ENCODE data around the gene RTTN. TPM values are rescaled to one million over a fixed set of nuclear protein-coding genes. Genes with fewer than 3 reads are reported as not detected.

The RTTN gene
- total and polyA plus RNA-seq, 2 of the 4 experiments (the other 2 are of a cell fraction): 5.8 to 19.9 TPM

GRCh38 chr18:70151614-70152013 lies 53.9 kb downstream of the RTTN start:
- H2AK9ac ChIP-seq (replicated peaks; ENCODE audit: low read depth, low read length, poor library complexity): no peak overlapping the region
- intact Hi-C loops (cut with micrococcal nuclease) (no loop called here), dilution Hi-C loops (cut with HindIII; ENCODE audit: low sequenced_read_pairs, unreplicated experiment) (no loop called here), in situ Hi-C loops (cut with MboI; ENCODE audit: low sequenced_read_pairs) (no loop called here)
- no peak overlapping the region for H3K4me3 ChIP-seq (ENCODE audit: insufficient read depth, low read depth, low read length)
- no peak overlapping the region for H3K56ac ChIP-seq (ENCODE audit: extremely low read depth, insufficient read depth, low read length)
- H3K9ac ChIP-seq (ENCODE audit: low read depth, low read length): no peak overlapping the region
- no peak overlapping the region for H3K27ac ChIP-seq (ENCODE audit: insufficient read depth, low read length)
- DNase-seq (no peak), ATAC-seq (ENCODE audit: low read depth) (no peak)
- H2BK20ac ChIP-seq (ENCODE audit: low read depth, low read length): peak overlapping the region; percentile 79
- no peaks in the 10 kb centered on the region for H4K20me1 ChIP-seq (ENCODE audit: insufficient read depth, low read length)
- H2BK120ac ChIP-seq (ENCODE audit: low read depth, low read length): peak overlapping the region; percentile 74
- TF ChIP-seq MAZ (IDR thresholded peaks at IDR 0.05; ENCODE audit: borderline replicate concordance, low read depth, low read length) (no peak), CTCF (conservative IDR thresholded peaks at IDR 0.05; ENCODE audit: low read depth, low read length) (no peak), POLR2A (IDR thresholded peaks at IDR 0.05; ENCODE audit: low read depth, low read length) (no peak)
- no peaks in the 10 kb centered on the region for H3K9me3 ChIP-seq (ENCODE audit: control insufficient read depth, insufficient read depth, low read length)
- H3K14ac ChIP-seq (replicated peaks; ENCODE audit: low read depth, low read length): peak overlapping the region; percentile 33; the same call in 1 of the 2 replicates
- peak overlapping the region; percentile 8; the same call in 1 of the 3 replicates for H2BK15ac ChIP-seq (ENCODE audit: low read depth, low read length)
- H3K27me3 ChIP-seq (ENCODE audit: control insufficient read depth, insufficient read depth, low read length): no peaks in the 10 kb centered on the region
- peaks cover 6% of the 10 kb centered on the region; the same call in 1 of the 2 replicates for H3K9me1 ChIP-seq (ENCODE audit: insufficient read depth, low read length)
- WGBS, 2 experiments (ENCODE audit: extremely low coverage in 2 of 2, insufficient read length in 1 of 2): 85% methylated on average over 3 of the region's 3 CpGs; no CpG with 5 or more reads in 1 of the 2 experiments
- H2AK5ac ChIP-seq (ENCODE audit: low read depth, low read length): peak overlapping the region; percentile 47; the same call in 1 of the 2 replicates
- peak overlapping the region; percentile 23; the same call in 1 of the 2 replicates for H3K23ac ChIP-seq (ENCODE audit: low read depth, low read length)
- H2AFZ ChIP-seq (replicated peaks; ENCODE audit: low read length, poor library complexity): peak overlapping the region; percentile 47
- peaks cover 5 to 10% of the 10 kb centered on the region in 2 experiments; a peak in 3 of 4 replicates for H3K79me1 ChIP-seq (ENCODE audit: low read depth in 1 of 2, low read length in 2 of 2)
- H3K4ac ChIP-seq (ENCODE audit: low read depth, low read length): peak overlapping the region; percentile 58
- peak overlapping the region in 1 of 2 experiments; percentile 32; a peak in 1 of 4 replicates for H4K8ac ChIP-seq (ENCODE audit: low read depth in 2 of 2, low read length in 2 of 2)
- H3K4me1 ChIP-seq (ENCODE audit: control insufficient read depth, insufficient read depth, low read length): peaks cover 2% of the 10 kb centered on the region; the same call in 1 of the 2 replicates
- BruUV-seq (replicated peaks): no TSS peak
- CTCF ChIA-PET: no interaction called here
- peak overlapping the region; percentile 63 for H3K18ac ChIP-seq (ENCODE audit: low read depth, low read length)
- H3K36me3 ChIP-seq (ENCODE audit: control insufficient read depth, insufficient read depth, low read length): peaks cover 1% of the 10 kb centered on the region; the same call in 1 of the 2 replicates
- POLR2A ChIA-PET (ENCODE audit: unreplicated experiment): no interaction called here
- peak overlapping the region; percentile 46 for H4K91ac ChIP-seq (ENCODE audit: insufficient read depth, low read depth, low read length)
- peak overlapping the region; percentile 7; the same call in 1 of the 2 replicates for H4K5ac ChIP-seq (ENCODE audit: low read depth, low read length)
- no peak overlapping the region for H3K4me2 ChIP-seq (ENCODE audit: low read depth, low read length)
- peak overlapping the region; percentile 15 for H2BK5ac ChIP-seq (ENCODE audit: low read depth, low read length, poor library complexity, severe bottlenecking)
